HTR-8/SVneo (cell line): ENCODE measurements around the gene RAB1B.
"Not testable (repeated sequence)": the region's sequence is repeated elsewhere in the genome, so short reads cannot be mapped to it uniquely, and the experiment has no call there.

Experiments
- DNase-seq: peaks from one replicate; pipeline ENCODE4 v3.0.0; 2011; ENCODE audit warnings: low spot score, mixed read lengths; ENCODE audit not compliant: insufficient read length
- FAIRE-seq: peaks from 2 replicates; lab custom pipeline; 2011; peaks lifted over from hg19 to GRCh38; lab: Jason Lieb, UNC

RAB1B gene

DNA sequence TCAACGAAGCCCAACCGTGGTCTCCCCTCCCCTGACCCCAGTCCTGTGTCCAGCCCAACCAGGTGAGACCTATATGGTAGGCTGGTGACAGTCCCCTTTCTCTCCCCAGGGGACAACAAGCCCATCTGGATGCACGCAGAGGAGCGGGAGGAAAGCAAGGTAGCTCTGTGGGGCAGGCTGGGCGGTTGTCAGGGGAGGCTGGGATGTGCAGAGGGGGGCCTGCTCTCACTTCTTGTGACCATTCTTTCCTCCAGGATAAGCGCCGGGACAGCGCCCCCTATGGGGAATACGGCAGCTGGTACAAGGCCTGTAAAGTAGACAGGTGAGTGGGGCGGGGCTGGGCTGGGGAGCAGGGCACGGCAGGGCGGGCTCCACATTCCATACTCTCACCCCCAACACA lies 3.5 kb upstream of the RAB1B start:
- DNase-seq = no peak
- FAIRE-seq = peak; percentile 89

DNA sequence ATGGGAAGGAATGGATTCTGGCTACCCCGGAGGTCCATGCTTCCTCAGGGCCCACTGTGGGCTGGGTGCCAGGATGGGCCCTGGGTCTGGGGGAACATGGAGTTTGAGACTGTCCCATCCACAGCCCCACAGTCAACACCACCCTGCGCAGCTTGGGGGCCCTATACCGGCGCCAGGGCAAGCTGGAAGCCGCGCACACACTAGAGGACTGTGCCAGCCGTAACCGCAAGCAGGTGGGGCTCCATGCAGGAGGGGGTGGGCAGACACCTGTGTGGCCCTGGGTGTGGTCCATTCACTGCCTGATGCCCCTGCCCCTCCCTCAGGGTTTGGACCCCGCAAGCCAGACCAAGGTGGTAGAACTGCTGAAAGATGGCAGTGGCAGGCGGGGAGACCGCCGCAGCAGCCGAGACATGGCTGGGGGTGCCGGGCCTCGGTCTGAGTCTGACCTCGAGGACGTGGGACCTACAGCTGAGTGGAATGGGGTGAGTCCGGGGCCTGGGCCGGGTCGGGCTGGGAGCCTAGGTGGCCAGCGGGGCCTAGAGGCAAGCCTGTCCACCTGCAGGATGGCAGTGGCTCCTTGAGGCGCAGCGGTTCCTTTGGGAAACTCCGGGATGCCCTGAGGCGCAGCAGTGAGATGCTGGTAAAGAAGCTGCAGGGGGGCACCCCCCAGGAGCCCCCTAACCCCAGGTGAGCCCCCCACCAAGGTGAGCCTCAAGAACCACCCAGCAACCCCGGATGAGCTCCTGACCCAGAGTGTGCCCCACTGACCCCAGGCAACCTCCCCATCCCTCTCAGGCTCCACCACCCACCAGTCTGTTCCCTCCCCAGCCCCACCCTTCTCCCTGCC lies 2.7 kb upstream of the RAB1B start:
- DNase-seq (no peak), FAIRE-seq (peak; percentile 52)

DNA sequence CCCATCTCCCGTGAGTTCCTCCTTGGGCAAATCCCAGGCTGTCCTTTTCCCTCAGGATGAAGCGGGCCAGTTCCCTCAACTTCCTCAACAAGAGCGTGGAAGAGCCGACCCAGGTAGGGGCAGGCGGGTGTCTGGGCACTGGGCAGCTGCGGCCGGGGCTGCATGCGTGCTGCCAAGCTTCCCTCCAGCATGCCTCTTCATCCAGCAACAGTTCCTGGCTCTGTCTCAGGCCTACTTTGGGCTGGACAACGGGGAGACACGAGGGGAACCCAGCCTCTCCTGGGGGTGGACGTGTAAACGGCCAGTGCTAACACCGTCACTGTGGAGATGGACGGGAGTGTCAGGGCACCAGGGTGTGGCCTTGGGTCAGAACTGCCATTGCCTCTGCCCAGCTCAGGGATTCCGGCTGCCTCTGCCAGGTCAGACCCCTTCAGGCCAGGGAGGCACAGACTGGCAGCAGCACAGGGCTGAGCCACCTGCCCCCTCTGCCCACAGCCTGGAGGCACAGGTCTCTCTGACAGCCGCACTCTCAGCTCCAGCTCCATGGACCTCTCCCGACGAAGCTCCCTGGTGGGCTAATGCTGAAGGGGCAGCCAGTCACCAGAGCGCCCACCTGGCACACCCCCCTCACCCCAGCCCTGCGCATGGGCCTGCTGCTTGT lies 1.9 kb upstream of the RAB1B start:
- FAIRE-seq = peak; percentile 83

DNA sequence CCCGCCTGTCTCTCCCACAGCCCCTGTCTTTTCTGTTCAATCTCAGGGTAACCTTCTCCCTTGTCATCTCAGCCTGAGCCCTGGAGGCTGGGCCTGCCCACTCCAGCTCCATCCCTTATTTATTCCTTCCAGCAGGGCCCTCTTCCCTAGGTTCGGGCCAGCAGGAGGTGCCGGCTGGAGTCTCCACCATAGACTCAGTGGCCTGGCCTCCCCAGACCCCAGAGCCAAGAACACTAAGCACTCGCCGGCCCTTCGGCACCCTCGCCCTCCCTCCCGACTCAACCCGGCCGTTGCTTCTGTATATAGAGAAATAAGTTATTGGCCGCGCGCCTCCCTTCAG lies 1.4 kb upstream of the RAB1B start:
- peak; percentile 13 for FAIRE-seq
- DNase-seq = no peak

More for the DNA sequence above, 1.9 kb upstream of the RAB1B start:
- DNase-seq = no peak

DNA sequence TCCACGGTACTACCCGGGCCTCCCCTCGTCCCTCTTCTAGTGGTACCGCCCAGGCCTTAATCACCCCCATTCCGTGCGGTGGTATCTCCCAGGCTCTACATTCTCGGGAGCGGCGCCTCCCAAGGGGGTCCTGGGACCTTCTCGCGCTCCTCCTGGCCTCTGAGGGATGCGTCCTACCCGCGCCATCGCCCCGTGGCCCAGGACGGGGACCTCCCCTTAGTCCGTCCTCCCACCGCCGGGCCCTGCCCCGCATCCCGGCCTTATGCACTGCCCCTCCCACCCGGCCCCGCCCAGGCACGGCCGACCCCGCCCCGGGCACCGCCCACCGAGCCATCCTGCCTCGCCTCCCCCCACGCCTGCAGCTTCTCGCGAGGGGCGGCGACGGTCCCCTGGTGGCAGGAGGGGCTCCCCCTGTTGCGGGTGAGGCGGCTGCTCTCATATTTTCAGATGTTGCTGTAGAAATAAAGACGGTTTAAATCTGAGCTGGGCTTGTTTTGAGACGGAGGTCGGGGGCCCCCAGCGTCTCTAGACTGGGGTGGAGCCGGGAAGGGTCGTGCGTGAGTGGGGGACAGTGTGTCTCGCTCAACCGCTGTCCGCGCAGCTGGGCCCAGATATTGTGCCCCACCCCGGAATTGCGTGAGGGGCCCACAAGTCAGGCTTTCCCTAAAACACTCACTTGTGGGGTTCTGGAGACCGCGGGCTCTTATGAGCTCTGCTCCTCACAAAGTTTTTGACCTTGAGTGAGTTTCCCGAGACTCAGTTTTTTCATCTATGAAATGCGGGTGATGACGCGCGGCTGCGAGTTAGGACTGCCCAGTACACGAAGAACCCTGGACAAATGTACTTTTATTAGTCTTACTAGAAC lies 828 bp upstream of the RAB1B start:
- FAIRE-seq = no peak

DNA sequence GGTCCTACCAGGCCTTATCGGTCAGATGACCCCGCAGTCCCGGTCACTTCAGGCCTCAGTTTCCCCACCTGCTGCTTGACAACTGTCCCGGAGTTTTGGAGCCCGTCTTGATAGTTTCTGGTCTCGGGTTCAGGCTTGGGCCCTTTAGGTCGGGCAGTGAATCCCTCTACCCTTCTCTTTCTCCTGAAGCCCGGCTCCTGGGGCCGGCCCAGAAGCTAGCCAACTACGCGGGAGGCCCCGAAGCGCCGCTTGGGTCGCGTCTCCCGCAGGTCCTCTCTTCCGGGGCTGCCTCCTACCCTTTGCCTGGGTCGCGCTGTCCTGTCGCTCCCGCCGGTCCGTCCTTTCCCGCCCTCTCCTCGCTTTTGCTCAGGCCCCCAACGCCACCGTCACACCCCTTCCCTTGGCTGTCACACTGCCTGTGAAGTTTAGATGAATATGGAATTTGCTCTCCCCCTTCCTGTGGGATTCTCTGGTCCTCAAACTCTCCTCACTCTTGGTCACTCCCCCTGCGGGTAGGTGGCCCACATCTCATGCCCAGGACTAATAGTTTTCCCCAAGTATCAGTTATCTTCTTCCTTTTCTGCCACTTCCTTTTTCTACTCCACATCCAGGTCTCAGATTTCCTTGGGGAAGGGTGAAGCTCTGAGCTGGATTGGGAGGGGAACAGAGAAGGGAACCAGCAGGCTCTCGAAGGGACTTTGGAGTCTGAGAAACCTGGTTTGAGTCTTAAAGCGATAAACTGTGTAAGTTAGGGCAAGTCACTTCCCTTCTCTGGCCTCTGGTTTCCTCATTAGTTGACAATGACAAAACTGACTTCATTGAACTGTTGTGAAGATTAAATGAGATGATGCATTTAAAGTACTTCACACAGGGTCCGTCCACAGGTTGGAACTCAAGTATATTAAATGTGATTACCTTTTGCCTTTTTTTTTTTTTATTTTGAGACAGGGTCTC lies 790 bp downstream of the RAB1B start:
- peak; percentile 95 for FAIRE-seq

More for the DNA sequence above, 828 bp upstream of the RAB1B start:
- DNase-seq = peak; percentile 94

DNA sequence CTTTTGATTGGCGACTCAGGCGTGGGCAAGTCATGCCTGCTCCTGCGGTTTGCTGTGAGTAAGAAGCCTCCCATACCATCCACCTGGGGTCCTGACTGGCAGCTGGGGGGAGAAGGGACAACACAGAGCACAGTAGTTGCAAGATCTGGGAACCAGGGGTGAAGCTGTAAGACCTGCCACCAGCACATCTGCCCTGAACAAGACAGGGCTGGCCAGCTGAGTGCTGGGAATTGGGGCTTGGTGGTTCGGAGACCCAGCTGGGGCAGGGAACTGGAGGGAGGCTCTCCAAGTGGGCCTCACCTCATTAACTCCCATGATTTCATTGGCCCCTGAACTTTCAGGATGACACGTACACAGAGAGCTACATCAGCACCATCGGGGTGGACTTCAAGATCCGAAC lies 3.4 kb downstream of the RAB1B start:
- FAIRE-seq (peak; percentile 51), DNase-seq (no peak)

More for the DNA sequence above, 790 bp downstream of the RAB1B start:
- DNase-seq = peak; percentile 80

DNA sequence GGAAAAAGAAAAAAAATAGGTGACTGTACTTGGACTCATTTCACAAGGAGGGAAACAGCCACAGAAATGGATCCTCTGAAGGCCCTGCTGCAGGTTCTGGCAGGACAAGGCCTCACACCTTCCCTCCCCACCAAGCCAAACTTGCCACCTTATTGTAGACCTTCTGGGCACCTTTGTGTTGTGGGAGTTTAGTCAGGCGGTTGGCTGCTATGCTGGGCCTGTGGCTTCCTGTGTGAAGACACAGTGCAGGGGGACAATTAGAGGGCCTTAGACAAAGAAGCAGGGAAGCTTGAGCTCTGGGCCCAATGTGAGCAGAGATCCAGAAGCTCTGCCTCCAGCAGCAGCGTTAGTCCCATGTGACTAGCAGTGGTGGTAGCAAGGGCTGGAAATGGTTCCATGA lies 4.2 kb downstream of the RAB1B start:
- DNase-seq (no peak), FAIRE-seq (no peak)

DNA sequence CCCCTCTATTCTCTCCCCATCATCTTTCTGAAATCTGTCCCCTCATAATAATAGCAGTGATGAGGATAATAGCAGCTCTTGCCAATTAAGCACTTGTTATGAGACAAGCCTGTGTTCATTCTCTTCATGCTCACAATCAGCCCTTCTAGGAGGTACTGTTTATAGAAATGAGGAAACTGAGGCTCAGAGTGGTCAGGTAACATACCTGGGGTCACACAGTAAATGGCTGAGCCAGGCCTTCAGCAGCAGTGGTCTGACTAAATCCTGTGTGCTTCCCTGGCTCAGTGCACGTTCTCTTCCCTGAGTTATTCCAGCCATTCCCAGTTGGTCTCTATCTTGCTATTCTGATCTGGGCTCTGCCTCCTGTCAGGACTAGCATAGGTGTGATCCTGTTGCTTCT lies 5.8 kb downstream of the RAB1B start:
- FAIRE-seq (no peak), DNase-seq (no peak)

DNA sequence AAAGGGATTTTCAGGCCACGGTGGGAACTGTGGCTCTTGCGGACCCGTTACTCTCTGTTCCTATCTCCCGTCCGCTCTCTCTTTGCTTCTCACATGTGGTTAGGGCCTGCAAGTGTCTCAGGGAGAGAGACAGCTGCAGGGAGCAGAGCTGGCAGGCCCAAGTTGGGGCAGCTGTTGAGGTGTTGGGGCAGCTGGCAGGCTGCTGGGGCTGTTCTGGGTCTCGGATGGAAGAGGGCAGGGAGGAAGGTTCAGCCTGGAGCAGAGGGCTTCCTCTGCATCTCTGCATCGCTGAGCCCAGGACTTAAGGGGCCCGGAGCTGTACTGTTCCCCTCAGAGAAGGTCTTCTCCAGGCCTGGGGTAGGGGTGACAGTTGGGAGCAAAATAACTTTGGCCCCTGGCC lies 7.0 kb downstream of the RAB1B start:
- FAIRE-seq = peak; percentile 48
- DNase-seq = no peak

DNA sequence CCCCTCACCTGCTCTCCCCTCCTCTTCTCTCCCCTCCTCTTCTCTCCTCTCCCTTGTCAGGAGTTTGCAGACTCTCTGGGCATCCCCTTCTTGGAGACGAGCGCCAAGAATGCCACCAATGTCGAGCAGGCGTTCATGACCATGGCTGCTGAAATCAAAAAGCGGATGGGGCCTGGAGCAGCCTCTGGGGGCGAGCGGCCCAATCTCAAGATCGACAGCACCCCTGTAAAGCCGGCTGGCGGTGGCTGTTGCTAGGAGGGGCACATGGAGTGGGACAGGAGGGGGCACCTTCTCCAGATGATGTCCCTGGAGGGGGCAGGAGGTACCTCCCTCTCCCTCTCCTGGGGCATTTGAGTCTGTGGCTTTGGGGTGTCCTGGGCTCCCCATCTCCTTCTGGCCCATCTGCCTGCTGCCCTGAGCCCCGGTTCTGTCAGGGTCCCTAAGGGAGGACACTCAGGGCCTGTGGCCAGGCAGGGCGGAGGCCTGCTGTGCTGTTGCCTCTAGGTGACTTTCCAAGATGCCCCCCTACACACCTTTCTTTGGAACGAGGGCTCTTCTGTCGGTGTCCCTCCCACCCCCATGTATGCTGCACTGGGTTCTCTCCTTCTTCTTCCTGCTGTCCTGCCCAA lies 7.7 kb downstream of the RAB1B start:
- FAIRE-seq (no peak), DNase-seq (no peak)

DNA sequence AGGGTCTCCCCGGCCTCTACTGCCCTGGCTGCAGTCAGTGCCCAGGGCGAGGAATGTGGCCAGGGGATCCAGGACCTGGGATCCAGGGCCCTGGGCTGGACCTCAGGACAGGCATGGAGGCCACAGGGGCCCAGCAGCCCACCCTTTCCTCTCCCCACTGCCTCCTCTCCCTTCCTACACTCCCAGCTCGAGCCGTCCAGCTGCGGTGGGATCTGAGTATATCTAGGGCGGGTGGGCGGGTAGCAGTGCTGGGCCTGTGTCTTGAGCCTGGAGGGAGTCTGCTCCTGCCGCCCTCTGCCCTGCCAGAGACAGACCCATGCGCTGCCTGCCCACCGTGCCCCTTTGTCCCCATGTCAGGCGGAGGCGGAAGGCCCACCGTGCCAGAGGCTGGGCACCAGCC lies 8.2 kb downstream of the RAB1B start:
- FAIRE-seq, DNase-seq: not testable (repeated sequence)

DNA sequence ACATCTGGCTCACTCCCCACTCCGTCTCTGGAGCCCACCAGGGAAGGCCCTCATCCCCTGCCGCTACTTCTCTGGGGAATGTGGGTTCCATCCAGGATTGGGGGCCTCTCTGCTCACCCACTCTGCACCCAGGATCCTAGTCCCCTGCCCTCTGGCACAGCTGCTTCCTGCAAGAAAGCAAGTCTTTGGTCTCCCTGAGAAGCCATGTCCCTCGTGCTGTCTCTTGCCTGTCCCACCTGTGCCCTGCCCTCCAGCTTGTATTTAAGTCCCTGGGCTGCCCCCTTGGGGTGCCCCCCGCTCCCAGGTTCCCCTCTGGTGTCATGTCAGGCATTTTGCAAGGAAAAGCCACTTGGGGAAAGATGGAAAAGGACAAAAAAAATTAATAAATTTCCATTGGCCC lies 8.6 kb downstream of the RAB1B start:
- FAIRE-seq = peak; percentile 42
- not testable (repeated sequence) for DNase-seq

DNA sequence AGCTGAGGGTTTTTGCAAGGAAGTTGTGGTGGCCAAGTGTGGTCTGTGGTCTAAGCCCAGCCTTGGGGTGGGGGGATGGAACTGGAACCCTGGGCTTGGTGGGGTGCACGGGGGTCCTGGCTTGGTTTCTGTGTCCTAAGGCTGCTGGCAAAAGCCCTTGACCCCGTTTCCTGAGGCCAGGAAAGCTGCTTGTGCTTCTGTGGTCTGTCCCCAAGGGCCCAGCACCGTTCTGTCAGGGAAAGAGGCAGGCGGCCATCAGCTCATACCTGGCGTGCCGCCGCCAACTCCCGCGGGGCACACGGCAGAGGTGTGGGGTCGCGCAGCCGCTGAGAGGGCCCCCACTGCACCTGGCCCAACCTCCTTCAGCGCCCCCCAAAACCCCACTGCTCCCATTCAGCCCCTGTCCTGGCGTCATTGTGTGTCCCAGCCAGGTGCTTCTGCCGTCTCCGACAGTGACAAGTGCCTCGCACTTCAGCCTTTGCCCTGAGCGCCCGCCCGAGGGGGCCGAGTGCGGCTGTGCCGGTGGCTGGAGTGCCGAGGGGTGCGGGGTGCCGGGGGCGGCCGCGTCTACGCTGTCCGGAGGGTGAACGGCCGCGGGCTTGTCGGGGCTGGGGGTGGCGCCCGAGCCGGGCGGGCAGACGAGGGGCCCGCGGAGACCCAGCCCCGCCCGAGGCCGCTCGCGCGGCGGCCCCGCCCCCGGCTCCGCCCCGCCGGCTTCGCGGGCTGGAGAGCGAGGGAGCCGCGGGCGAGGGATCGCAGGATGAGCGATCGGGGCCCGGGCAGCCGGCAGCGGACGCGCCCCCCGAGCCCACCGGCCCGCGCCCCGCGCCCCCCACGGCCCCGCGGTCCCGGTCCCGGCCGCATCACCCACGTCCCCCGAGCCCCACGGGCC lies 9.3 kb downstream of the RAB1B start, which contains the start of gene CNIH2:
Gene CNIH2 (plus strand): TSS at position 705 of the 892 bp plus-strand sequence. CDS start 282 bp downstream, outside the sequence.
- peak; percentile 79 for DNase-seq
- peak; percentile 94 for FAIRE-seq

DNA sequence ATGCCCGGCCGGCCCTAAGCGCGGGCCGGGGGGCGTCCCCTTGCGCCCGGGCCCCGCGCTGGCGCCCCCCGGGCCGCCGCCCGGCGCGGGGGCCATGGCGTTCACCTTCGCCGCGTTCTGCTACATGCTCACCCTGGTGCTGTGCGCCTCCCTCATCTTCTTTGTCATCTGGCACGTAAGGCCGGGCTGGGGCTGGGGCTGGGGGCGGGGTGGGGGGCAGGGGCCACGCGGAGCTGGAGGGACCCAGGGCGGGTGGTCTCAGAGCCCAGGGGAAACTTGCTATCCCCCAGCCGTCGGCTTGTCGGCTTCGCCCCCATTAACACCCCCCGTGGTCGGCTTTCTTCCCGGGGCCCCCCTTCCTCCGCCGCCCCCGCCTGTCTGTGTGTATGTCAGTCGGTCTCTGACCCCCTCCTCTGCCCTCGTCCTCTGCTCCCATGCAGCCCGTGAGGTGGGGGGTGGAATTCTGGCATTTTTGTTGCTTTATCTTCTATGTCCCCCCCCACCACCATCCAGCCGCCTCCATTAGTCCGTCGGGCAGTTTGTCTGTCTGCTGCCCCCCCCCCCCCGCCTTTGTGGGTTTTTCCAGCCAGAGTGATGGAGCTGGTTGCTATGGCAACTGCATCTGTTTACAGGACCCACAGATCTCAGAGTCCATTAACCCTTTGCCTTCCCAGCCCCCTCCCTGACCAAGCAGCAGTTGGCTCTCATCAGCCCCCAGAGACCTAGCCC lies 10.1 kb downstream of the RAB1B start:
- DNase-seq (no peak), FAIRE-seq (no peak)

DNA sequence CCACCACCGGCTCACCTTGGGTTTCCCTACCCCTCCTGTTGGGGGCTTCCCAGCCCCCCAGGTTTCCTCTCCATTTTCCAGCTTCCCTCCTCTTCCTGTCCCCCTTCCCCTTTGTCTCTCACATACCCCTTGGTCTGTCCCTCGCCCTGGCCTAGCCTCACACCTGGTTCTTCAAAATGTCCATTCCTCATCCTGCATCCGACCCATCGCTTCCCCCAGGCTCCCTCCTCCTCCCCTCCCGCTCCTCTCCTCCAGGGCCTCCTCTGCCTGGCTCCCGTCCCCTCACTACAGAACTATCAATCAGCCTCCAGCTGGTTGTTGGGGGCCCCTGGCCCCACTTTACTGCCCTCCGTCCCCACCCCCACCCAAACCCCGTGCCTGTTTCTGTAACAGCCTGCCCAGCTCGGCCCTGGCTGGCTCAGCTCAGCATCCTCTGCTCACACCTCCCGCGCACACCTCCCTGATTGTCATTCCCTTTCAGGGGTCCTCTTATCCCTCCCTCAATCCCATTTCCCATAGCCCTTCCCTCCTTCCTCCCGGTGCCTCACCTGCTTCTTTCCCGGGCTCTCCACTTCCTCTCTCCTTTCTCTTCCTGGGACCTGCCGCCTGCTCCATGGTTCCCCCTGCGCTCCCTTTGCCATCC lies 10.8 kb downstream of the RAB1B start:
- FAIRE-seq (peak; percentile 81), DNase-seq (no peak)

DNA sequence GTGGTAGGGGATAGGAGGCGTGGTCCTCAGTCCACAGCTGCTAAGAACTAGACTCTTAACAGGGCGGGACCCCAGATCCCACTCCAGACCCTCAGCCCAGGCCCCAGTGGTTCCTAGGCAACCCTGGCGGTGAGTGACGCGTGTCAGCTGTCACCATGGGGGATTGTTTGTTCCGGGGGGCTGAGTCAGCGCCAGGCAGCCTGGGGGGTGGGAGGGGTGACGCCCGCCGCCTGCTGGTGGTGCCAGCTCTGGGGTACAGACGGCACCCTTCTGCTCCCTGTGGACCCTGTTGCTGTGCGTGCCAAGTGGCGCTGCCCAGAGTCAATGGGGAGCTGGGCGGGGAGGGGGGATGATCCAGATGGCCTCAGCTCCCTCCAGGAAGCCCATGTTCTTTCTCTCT lies 12.0 kb downstream of the RAB1B start:
- FAIRE-seq (peak; percentile 69), DNase-seq (no peak)
